Duodenal mucosa (tissue), 2 donors: ENCODE data around the gene TMEM54.

Source experiments
- H3K27ac ChIP-seq: one replicate; pipeline ENCODE4 v1.7.0; 2013; ENCODE audit warnings: low read depth, low read length
- H3K27me3 ChIP-seq, 2 donors: one replicate each; pipeline ENCODE4 v1.7.0; 2013; ENCODE audit warnings: low read length in 2 of 2, control low read depth in 1 of 2; ENCODE audit not compliant: insufficient read depth in 2 of 2, control insufficient read depth in 1 of 2
- H3K36me3 ChIP-seq, 2 donors: one replicate each; pipeline ENCODE4 v1.7.0; 2013; ENCODE audit warnings: low read length in 2 of 2, control low read depth in 1 of 2; ENCODE audit not compliant: insufficient read depth in 2 of 2, control insufficient read depth in 1 of 2
- H3K4me1 ChIP-seq, 2 donors: one replicate each; pipeline ENCODE4 v1.7.0; 2013; ENCODE audit warnings: low read length in 2 of 2, control low read depth in 1 of 2; ENCODE audit not compliant: insufficient read depth in 2 of 2, control insufficient read depth in 1 of 2
- H3K4me3 ChIP-seq, 2 donors: one replicate each; pipeline ENCODE4 v1.7.0; 2013; ENCODE audit warnings: low read length in 2 of 2, low read depth in 1 of 2
- H3K9ac ChIP-seq, 2 donors: one replicate each; pipeline ENCODE4 v1.7.0; 2013; ENCODE audit warnings: low read length in 2 of 2, low read depth in 1 of 2
- H3K9me3 ChIP-seq, 2 donors: one replicate each; pipeline ENCODE4 v1.7.0; 2013; ENCODE audit warnings: low read length in 2 of 2, control low read depth in 1 of 2; ENCODE audit not compliant: control insufficient read depth in 1 of 2

The TMEM54 gene

DNA sequence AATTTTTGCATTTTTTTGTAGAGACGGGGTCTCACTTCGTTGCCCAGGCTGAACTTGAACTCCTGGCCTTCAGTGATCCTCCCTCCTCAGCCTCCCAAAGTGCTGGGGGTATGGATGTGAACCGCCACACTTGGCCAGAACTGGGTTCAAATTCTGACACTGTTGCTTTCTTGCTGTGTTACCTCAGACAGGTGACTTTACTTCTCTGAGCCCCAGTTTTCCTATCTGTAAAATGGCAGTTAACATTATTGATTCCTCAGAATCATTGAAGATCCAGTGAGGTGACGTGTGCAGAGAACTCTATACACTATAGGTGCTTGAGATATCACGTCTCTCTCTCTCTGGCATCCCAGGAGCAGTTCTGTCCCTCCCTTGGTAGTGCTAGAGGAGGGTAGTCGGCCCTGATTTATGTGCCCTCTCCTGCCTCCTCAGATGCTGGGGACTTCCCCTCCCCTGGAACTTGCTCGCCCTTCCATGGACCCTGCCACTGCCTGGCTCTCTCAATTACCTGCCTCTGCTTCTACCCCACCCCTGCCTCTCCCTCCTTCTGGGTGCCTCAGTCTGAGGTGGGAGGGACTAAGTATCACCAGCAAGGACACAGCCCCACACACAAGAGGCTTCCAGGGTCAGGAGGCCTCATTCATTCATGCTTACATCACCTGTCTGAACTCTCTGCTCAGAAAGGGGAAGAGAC is 17.7 kb downstream of the TMEM54 start:
- no peak overlapping the region for H3K27ac ChIP-seq
- peaks cover 21 to 42% of the 10 kb centered on the region in 2 donors for H3K27me3 ChIP-seq
- H3K4me1 ChIP-seq: peaks cover 0 to 3% of the 10 kb centered on the region in 2 donors
- no peak overlapping the region for H3K9ac ChIP-seq
- H3K36me3 ChIP-seq: no peaks in the 10 kb centered on the region
- no peaks in the 10 kb centered on the region for H3K9me3 ChIP-seq
- no peak overlapping the region for H3K4me3 ChIP-seq

GRCh38 chr1:32881871-32882850 is 19.0 kb downstream of the TMEM54 start:
- peaks cover 0 to 3% of the 10 kb centered on the region in 2 donors for H3K4me1 ChIP-seq
- no peaks in the 10 kb centered on the region for H3K36me3 ChIP-seq
- H3K4me3 ChIP-seq: no peak overlapping the region
- peaks cover 19 to 31% of the 10 kb centered on the region in 2 donors for H3K27me3 ChIP-seq
- no peak overlapping the region for H3K9ac ChIP-seq
- no peak overlapping the region for H3K27ac ChIP-seq
- no peaks in the 10 kb centered on the region for H3K9me3 ChIP-seq

DNA sequence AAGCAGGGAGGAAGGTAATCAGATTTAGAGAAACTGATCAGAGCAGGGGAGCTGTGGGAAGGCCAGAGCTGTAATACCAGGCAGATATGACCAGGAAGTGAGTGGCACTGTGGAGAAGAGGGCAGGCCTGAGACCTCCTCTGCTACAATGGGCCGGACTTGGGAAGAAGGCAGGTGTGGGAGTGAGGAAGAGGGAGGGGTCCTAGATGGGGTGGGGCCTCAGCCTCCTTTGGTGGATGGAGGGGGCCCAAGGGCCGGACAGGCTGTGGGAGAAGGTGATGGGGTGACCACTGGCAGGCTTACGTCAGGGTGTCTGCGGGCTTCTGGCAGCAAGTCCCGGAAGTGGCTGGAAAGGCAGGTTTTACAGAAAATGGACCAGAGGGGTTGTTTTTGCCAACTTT is 19.9 kb downstream of the TMEM54 start:
- peaks cover 0 to 3% of the 10 kb centered on the region in 2 donors for H3K4me1 ChIP-seq
- no peak overlapping the region for H3K27ac ChIP-seq
- H3K9me3 ChIP-seq: no peaks in the 10 kb centered on the region
- no peaks in the 10 kb centered on the region for H3K36me3 ChIP-seq
- H3K4me3 ChIP-seq: no peak overlapping the region
- H3K9ac ChIP-seq: no peak overlapping the region
- H3K27me3 ChIP-seq: peaks cover 13 to 29% of the 10 kb centered on the region in 2 donors

- H3K27ac ChIP-seq: no peak overlapping the region
- H3K9ac ChIP-seq: no peak overlapping the region
- no peaks in the 10 kb centered on the region for H3K4me1 ChIP-seq
- no peak overlapping the region for H3K4me3 ChIP-seq
- H3K27me3 ChIP-seq: peaks cover 4 to 7% of the 10 kb centered on the region in 2 donors
- H3K36me3 ChIP-seq: no peaks in the 10 kb centered on the region
- no peaks in the 10 kb centered on the region for H3K9me3 ChIP-seq
These were observed 22.6 kb downstream of the TMEM54 start for GRCh38 chr1:32878637-32879041.

GRCh38 chr1:32878183-32878582 is 23.0 kb downstream of the TMEM54 start:
- Histone ChIP-seq H3K27me3 (peaks cover 0 to 3% of the 10 kb centered on the region in 2 donors), H3K9ac (no peak overlapping the region), H3K27ac (no peak overlapping the region)

DNA sequence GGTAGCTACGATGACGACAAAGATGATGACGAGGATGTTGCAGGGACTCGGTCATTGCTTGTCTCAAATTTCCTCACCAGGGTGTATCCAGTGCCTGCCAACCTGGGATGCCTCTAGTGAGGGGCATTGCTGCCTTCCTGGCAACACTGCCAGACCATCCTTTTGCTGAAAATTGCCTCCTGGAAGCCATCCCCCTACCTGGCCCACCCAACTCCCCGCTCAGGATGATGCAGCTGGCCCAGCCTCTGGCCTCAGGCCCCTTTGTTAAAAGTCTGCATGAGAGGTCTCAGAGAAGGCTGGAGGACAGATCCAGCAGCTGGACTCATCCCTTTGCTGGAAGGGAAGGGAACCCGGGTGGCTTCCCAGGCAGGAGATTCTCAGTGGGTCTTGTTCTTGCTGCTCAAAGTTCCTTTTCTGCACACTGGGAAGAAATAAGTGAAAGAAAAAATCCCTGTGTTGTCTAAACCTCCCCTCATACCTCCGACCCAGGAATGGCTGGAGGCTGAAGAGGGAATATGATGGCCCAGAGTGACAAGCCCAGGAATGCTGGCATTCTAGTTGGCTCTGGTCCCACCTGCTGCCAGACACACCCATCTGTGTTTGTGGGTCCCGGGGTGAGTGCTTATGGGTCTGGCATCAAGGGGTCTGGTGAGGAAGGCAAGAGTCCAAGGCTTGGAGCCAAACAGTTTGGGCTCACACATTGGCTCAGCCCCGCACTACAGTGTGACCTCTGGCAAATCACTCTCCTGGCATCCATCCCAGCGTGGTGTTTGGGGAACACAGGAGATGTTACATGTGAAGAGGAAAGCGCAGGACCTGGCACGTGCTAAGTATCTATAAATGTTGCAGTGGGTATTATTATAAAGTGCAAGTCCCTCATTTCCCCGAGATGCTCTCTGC is 23.7 kb downstream of the TMEM54 start:
- Histone ChIP-seq H3K9ac (no peak overlapping the region), H3K27ac (no peak overlapping the region)

More at GRCh38 chr1:32878183-32878582, 23.0 kb downstream of the TMEM54 start:
- no peaks in the 10 kb centered on the region for H3K9me3 ChIP-seq
- H3K4me3 ChIP-seq: no peak overlapping the region
- H3K36me3 ChIP-seq: no peaks in the 10 kb centered on the region
- no peaks in the 10 kb centered on the region for H3K4me1 ChIP-seq

GRCh38 chr1:32876341-32877210 is 24.6 kb downstream of the TMEM54 start:
- peaks cover 5 to 10% of the 10 kb centered on the region in 2 donors for H3K27me3 ChIP-seq
- no peak overlapping the region for H3K4me3 ChIP-seq
- no peaks in the 10 kb centered on the region for H3K36me3 ChIP-seq
- H3K9me3 ChIP-seq: no peaks in the 10 kb centered on the region
- no peak overlapping the region for H3K9ac ChIP-seq
- H3K27ac ChIP-seq: no peak overlapping the region
- no peaks in the 10 kb centered on the region for H3K4me1 ChIP-seq

More for the DNA sequence above, 23.7 kb downstream of the TMEM54 start:
- Histone ChIP-seq H3K4me3 (no peak overlapping the region), H3K9me3 (no peaks in the 10 kb centered on the region), H3K36me3 (no peaks in the 10 kb centered on the region), H3K27me3 (peaks cover 0 to 3% of the 10 kb centered on the region in 2 donors), H3K4me1 (no peaks in the 10 kb centered on the region)

GRCh38 chr1:32874860-32875752 is 26.1 kb downstream of the TMEM54 start:
- Histone ChIP-seq H3K9me3 (no peaks in the 10 kb centered on the region), H3K27me3 (peaks cover 14 to 19% of the 10 kb centered on the region in 2 donors), H3K27ac (no peak overlapping the region), H3K9ac (no peak overlapping the region), H3K36me3 (no peaks in the 10 kb centered on the region), H3K4me1 (peaks cover 0 to 6% of the 10 kb centered on the region in 2 donors), H3K4me3 (no peak overlapping the region)
